Left lung (tissue), 10 donors: ENCODE data around the gene NAA38. TPM values are rescaled to one million over a fixed set of nuclear protein-coding genes. Genes with fewer than 3 reads are reported as not detected.

ENCODE experiments used
- ATAC-seq: fragments of 200-7000 bp; cut with Tn5 transposase; one replicate; pipeline ENCODE4 v1.9.1; 2020; ENCODE audit warnings: moderate library complexity
- DNase-seq, 4 donors: peaks; one replicate each; pipeline ENCODE4 v3.0.0-alpha.2; 2013 to 2020
- H3K27ac ChIP-seq, 2 donors: fragments of 200-600 bp; sonication (generic) in 1 of 2; one replicate each; pipeline versions ENCODE4 v1.5.0 to v1.8.0; 2020 to 2021
- H3K27me3 ChIP-seq, 2 donors: fragments of 200-600 bp; sonication (generic) in 1 of 2; one replicate each; pipeline versions ENCODE4 v1.5.0 to v1.8.0; 2020 to 2021
- H3K36me3 ChIP-seq, 2 donors: fragments of 200-600 bp; sonication (generic) in 1 of 2; one replicate each; pipeline versions ENCODE4 v1.5.0 to v1.8.0; 2020 to 2021
- H3K4me1 ChIP-seq, 2 donors: fragments of 200-600 bp; one replicate each; pipeline ENCODE4 v1.8.0; 2021
- H3K4me3 ChIP-seq, 2 donors: fragments of 200-600 bp; sonication (generic) in 1 of 2; one replicate each; pipeline versions ENCODE4 v1.5.0 to v1.8.0; 2020 to 2021; ENCODE audit warnings: mild to moderate bottlenecking in 1 of 2
- H3K9me3 ChIP-seq, 2 donors: fragments of 200-600 bp; sonication (generic) in 1 of 2; one replicate each; pipeline versions ENCODE4 v1.5.0 to v1.8.0; 2020 to 2021
- intact Hi-C, 2 donors: fragments of 100-400 bp; cut with DNase I; formaldehyde crosslinking; loops; one replicate each; pipeline versions ENCODE4 v1.11.2 to v1.14.2; 2022
- polyA plus RNA-seq, 6 donors: library from polyadenylated mRNA; unstranded; fragments of 120-200 nt; gene quantifications; one replicate each; pipeline ENCODE4 v1.2.1, GENCODE V29; 2013; ENCODE audit not compliant: insufficient read length in 6 of 6
- total RNA-seq, 2 donors: library from RNA; stranded (reverse); fragmentation: NEBNext Ultra II Directional; extraction: Animal tissue kit (Norgen Biotek cat#: 25700); gene quantifications; one replicate each; pipeline ENCODE4 v1.2.1, GENCODE V29; 2021
- TF ChIP-seq, protein P1 (sequence below), 2 donors: fragments of 200-600 bp; sonication (generic) in 1 of 2; IDR thresholded peaks; one replicate each; pipeline versions ENCODE4 v1.5.0 to v1.8.0; 2021; ENCODE audit warnings: antibody characterized with exemption in 2 of 2
- donor health status: DM: no; HTN: yes; CAD: no.
- donor health status: DM: no; HTN: no; CAD: no.

The NAA38 gene
- total and polyA plus RNA-seq, 8 donors: 56.3 to 95.7 (median 74.2) TPM

DNA sequence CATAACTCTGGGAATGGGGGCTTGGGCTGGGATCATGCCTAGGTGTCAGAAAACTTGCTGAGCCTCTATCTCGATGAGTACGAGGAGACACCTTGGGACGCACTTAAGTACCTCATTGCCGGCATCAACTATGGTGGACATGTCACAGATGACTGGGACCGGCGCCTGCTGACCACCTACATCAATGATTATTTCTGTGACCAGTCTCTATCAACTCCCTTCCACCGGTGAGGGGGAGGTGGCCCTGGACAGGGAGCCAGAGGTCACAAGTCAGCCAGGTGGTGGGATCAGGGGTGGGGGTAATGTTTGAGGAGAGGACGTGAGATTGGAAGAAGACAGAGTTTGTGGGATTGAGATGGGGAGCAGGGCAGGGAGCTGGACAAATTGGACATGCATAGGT lies 26.7 kb downstream of the NAA38 start:
- Histone ChIP-seq H3K27me3 (no peaks in the 10 kb centered on the region), H3K4me1 (peaks cover 0 to 13% of the 10 kb centered on the region in 2 donors), H3K4me3 (no peak overlapping the region), H3K9me3 (no peaks in the 10 kb centered on the region), H3K36me3 (no peaks in the 10 kb centered on the region), H3K27ac (no peak overlapping the region)
- DNase-seq: no peak
- intact Hi-C loops: no loop called here
- no peak for ATAC-seq
- TF ChIP-seq, protein P1, sequence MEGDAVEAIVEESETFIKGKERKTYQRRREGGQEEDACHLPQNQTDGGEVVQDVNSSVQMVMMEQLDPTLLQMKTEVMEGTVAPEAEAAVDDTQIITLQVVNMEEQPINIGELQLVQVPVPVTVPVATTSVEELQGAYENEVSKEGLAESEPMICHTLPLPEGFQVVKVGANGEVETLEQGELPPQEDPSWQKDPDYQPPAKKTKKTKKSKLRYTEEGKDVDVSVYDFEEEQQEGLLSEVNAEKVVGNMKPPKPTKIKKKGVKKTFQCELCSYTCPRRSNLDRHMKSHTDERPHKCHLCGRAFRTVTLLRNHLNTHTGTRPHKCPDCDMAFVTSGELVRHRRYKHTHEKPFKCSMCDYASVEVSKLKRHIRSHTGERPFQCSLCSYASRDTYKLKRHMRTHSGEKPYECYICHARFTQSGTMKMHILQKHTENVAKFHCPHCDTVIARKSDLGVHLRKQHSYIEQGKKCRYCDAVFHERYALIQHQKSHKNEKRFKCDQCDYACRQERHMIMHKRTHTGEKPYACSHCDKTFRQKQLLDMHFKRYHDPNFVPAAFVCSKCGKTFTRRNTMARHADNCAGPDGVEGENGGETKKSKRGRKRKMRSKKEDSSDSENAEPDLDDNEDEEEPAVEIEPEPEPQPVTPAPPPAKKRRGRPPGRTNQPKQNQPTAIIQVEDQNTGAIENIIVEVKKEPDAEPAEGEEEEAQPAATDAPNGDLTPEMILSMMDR (IDR thresholded peaks at IDR 0.05): no peak

DNA sequence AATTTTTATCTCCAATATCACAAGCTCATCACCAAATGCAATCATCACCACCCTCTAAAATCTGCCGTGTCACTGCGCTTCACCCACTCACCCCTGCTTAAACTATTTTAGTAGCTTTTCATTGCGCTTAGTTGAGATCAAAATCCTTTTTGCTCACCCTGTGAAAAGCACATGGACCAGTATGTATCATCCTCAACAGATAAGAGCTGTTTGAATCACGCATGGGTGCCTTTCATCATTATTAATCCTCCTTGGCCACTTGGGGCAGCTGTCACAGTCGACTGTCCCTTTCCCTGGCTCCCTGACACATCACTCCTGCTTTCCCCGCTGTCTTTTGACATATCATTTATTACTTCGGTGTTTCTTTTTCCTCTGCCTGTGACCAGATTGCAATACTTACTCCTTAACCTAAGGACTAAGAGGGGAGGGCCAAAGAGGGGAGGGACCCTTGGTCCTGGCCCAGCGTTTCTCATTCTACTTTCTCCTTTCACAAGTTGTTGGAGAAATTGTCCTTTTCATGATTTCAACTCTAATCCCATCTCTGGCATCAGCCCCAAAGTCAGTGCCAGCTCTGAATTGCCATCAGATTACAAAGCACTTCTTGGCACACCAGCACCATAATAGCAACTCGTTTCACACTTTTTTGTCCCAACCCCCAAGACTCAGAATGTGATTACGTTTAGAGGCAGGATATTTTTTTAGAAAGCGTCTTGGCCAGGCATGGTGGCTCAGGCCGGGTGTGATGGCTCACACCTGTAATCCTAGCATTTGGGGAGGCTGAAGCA lies 32.0 kb downstream of the NAA38 start:
- H3K9me3 ChIP-seq: no peaks in the 10 kb centered on the region
- H3K27ac ChIP-seq: no peak overlapping the region
- DNase-seq (no peak), ATAC-seq (no peak)
- no peaks in the 10 kb centered on the region for H3K27me3 ChIP-seq
- intact Hi-C loops: no loop called here
- no peaks in the 10 kb centered on the region for H3K36me3 ChIP-seq
- no peak overlapping the region for H3K4me3 ChIP-seq
- H3K4me1 ChIP-seq: no peaks in the 10 kb centered on the region
- TF ChIP-seq, protein P1 (IDR thresholded peaks at IDR 0.05): no peak

DNA sequence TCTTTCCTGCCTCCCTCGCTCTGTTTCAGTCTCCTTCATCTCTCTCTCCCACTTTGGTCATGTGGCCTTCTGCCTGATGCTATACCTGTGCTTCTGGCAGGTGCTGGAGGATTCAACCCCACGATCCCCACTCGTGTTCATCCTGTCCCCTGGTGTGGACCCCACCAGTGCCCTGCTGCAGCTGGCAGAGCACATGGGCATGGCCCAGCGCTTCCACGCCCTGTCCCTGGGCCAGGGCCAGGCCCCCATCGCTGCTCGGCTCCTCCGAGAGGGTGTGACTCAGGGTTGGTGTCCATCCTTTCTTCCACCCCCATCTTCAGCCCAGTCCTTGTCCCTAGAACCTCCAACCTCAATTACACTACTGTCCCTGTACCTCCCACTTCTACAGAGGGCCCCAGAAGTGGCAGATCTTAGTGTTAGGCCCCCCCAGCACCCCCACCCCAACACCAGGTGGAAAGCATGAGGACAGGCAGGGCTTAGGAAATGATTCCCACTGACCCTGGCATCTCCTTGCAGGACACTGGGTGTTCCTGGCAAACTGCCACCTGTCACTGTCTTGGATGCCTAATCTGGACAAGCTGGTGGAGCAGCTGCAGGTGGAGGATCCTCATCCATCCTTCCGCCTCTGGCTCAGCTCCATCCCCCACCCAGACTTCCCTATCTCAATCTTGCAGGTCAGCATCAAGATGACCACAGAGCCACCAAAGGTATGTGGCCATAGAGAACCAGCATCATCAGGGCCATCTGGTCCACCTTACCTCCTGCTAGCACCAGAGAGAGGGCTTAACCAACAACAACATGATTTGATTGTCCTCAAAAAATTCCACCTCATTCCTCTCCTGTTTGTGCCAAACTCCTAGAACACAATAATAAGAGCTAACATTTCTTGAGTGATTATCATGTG lies 33.1 kb downstream of the NAA38 start:
- TF ChIP-seq, protein P1 (IDR thresholded peaks at IDR 0.05): no peak
- Histone ChIP-seq H3K4me3 (no peak overlapping the region), H3K4me1 (no peaks in the 10 kb centered on the region), H3K27me3 (no peaks in the 10 kb centered on the region), H3K36me3 (no peaks in the 10 kb centered on the region), H3K9me3 (no peaks in the 10 kb centered on the region), H3K27ac (no peak overlapping the region)
- no peak for DNase-seq
- no peak for ATAC-seq
- intact Hi-C loops: no loop called here

DNA sequence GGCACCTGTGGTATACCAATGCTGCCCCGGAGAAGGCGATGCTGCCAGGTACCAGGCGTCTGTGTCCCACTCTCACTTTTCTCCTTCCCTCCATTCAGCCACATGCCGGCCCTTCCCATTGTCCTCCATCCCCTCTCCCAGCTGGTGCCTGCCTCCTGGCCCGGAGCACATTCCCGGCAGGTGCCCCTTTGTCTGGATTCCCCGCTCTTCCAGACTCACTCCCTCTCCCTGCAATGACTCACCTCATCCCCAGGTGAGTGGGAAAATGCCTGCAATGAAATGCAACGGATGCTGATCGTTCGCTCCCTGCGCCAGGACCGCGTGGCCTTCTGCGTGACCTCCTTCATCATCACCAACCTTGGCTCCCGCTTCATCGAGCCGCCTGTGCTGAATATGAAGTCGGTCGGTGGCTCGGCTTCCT lies 33.8 kb downstream of the NAA38 start:
- no peak for ATAC-seq
- Histone ChIP-seq H3K4me1 (no peaks in the 10 kb centered on the region), H3K4me3 (no peak overlapping the region), H3K36me3 (no peaks in the 10 kb centered on the region), H3K9me3 (no peaks in the 10 kb centered on the region), H3K27me3 (no peaks in the 10 kb centered on the region), H3K27ac (no peak overlapping the region)
- DNase-seq: no peak
- intact Hi-C loops: no loop called here
- TF ChIP-seq, protein P1 (IDR thresholded peaks at IDR 0.05): no peak

DNA sequence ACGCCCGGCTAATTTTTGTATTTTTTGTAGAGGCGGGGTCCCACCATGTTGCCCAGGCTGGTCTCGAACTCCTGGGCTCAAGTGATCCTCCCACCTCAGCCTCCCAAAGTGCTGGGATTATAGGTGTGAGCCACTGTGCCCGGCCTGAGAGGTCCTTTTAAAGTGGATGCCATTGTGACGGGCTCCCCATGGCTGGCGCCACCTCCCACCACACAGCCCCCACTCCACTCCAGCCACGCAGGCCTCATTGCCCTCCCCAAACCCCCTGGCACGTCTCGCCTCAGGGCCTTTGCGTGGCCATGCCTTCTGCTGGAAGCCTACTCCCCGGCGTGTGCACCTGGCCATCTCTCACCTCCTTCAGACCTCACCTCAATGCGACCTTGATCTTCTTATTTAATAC lies 35.2 kb downstream of the NAA38 start:
- TF ChIP-seq, protein P1 (IDR thresholded peaks at IDR 0.05): no peak
- H3K4me3 ChIP-seq: no peak overlapping the region
- intact Hi-C loops: no loop called here
- H3K9me3 ChIP-seq: no peaks in the 10 kb centered on the region
- no peaks in the 10 kb centered on the region for H3K27me3 ChIP-seq
- ATAC-seq (no peak), DNase-seq (no peak)
- no peaks in the 10 kb centered on the region for H3K4me1 ChIP-seq
- H3K36me3 ChIP-seq: no peaks in the 10 kb centered on the region
- no peak overlapping the region for H3K27ac ChIP-seq
